Posterior cingulate gyrus (tissue), 11 donors: ENCODE data around the gene ZNF558.

Source experiments
- DNase-seq, 10 donors: peaks; one replicate each; pipeline versions ENCODE4 v3.0.0 to v3.0.0-alpha.2; 2020 to 2021; ENCODE audit warnings: mixed read lengths in 3 of 10
- intact Hi-C: fragments of 100-400 bp; cut with DNase I; formaldehyde crosslinking; loops from one replicate; pipeline ENCODE4 v1.15.1; 2023

ZNF558 gene

DNA sequence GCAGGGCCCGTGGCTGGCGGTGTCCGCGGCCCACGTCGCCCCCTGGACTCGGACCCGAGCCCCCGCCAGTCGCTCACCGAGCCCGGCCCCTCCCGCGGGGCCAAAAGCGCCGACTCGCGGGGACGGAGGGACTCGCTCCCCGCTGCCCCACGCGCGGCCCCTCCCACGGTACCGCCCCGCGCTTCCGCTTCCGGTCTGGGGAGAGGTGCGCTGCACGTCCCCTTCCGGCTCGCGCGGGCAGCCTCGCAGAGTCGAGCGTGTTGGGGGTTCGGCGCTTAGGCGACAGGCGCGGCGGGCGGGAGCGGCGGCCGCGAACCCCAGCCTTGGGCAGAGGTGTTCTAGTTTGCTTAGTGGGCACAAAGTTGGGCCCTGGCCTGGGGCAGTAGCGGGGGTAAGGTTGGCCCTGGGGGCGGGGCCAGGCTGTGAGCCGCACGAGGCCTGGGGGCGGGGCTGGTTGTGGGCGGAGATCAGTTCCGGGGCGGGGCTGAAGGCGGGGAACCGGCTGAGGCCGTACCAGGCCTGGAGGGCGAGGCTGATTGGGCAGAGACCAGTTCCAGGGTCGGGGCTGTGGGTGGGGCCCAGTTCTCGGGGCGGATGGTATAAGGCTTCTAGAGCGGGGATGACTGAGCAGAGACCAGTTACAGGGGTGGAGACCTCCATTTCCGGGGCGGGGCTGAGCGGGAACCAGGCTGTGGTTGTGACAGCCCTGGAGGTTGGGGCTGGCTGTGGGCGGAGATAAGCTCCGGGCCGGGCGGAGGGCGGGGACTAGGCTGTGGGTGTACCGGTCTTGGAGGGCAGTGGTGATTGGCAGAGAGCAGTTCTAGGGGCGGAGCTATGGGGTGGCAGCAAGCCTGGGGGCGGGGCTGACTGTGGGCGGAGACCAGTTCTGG is at the start of gene ZNF558, which contains the start of gene MBD3L1:
ZNF558 (minus strand) TSS at position 173 of the 890 bp plus-strand sequence. CDS start 9,645 bp downstream, outside the sequence.
MBD3L1 (plus strand) TSS at position 246 of the 890 bp plus-strand sequence. CDS start 10,302 bp downstream, outside the sequence.
- DNase-seq: peak; percentile 96 to 100 (median 99)
- intact Hi-C loops: no loop called here

DNA sequence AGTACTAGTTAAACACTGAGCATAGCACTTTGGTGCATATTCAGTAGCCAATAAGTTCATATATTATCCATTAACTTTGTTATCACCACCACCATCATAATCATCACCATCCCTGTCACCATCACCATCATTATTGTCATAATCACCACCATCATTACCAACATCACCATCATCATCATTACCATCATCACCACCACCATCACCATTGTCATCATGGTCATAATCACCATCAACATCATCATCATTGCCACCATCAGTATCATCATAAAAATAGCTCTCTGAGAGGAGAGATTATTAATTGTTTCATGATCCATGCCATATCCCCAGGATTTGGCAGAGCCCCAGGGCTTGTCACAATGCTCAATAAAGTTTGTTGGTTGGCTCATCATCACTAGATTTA is 49.4 kb upstream of the ZNF558 start:
- intact Hi-C loops: no loop called here
- no peak for DNase-seq

DNA sequence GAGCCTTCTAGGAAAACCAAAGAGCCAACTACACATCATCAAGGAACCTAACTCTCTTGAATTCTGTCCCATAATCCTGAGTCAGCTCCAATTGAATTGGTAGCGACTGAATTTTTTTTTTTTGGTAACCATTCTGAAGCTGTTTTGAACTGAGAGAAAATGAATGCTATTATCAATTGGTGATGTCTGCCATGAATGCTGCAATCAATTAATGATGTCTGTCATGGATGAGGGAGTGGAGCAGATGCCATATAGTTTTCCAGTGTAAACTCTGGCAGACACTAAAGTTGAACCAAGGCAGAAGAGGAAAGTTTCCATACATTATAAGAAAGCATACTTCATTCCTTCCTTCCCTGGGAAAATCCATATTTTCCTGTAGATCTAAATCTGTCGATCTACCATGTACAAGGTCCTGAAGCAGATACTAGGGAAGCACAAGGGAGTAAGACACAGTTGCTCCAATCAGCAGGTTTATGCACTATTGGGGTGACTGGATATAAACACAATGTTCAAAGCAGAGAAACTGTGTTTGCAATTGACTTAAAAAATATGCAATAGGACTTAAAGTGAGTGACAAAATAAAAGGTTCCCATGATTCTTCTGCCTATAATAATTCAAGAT is 48.9 kb upstream of the ZNF558 start:
- intact Hi-C loops: no loop called here

DNA sequence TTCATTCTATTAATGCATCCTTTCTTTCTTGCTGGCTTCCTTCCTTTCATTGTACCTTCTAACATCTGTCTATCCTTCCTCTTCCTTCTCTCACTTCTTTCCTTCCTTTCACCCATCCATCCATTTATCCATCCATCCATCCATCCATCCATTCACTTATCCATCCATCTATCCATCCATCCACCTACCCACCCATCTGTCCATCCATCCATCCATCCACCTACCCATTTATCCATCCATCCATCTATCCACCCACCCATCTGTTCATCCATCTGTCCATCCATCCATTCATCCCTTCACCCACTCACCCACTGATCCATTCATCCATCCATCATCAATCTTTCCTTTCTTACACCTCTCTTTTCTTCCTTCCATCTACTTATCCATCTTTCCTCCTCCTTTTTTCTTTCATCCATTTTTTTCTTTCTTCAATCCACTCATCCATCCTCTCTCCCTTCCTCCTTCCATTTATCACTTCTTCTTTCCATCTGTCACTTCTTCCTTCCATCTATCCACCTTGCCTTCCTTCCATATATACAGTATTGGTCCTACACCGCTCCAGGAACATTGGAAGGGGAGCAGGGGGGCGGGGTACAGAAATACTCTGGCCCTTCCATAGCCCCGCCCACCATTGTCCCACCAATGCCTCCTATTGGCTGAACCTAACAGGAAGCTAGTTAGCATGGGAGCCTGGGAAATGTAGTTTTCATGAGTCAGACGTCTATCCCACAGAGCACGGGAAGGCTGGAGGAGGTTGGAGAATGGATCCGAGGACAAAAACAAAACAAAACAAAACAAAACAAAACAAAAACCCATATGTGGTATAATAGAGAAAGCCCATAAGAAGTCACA is 46.0 kb upstream of the ZNF558 start:
- intact Hi-C loops: no loop called here
- no peak for DNase-seq

More for the DNA sequence above, 48.9 kb upstream of the ZNF558 start:
- DNase-seq: no peak

DNA sequence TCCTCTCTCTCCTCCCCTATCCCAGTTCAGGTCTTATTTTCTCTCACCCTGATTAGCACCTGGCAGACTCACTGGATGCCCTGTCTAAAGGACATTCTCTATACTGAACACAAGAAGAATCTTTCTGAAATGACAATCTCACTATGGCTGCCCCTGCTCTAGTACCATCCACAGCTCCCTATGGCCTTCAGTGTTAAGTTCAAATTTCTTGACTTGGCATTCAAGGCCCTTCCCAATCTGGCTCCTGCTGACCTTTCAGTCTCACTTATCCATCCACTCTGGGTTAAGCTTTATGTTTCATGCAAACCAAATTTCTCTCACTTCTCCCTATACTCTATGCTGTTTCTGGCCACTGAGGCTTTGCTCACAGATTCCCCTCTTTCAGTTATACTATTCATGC is 34.2 kb upstream of the ZNF558 start:
- intact Hi-C loops: no loop called here
- DNase-seq: no peak

DNA sequence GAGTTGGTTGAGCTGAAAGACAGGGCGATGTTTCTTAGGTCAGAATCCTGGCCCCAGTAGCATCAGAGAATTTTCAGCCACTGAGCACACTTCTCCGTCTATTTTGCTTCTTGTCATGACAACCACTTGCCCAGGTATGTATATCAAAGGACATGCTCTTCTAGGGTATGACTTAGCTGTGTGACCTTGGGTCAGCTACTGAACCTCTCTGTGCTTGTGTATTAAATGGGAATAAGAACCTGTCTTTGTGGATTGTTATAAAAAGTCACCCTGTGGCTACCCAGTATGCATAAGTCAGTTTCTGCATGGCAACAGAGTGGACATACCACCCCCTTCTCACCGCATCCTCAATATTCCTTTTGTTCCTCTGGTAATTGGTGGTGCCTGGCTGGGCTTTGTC is 26.2 kb upstream of the ZNF558 start:
- DNase-seq: no peak
- intact Hi-C loops: no loop called here

DNA sequence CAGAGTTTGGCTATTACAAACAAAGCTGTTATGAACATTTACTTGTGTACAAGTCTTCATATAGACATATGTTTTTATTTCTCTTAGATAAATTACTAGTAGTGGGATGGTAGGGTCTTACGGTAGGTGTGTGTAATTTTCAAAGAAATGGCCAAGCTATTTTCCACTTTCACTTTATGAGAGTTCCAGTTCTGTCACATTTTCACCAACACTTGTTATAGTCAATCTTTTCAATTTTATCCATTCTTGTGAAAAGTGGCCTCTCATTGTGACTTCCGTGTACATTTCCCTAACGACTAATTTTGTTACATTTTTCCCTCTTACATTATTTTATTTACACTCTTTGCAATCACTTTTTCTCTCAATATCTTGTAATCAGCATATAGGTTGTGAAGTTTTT is 18.4 kb upstream of the ZNF558 start:
- DNase-seq: no peak
- intact Hi-C loops: no loop called here

DNA sequence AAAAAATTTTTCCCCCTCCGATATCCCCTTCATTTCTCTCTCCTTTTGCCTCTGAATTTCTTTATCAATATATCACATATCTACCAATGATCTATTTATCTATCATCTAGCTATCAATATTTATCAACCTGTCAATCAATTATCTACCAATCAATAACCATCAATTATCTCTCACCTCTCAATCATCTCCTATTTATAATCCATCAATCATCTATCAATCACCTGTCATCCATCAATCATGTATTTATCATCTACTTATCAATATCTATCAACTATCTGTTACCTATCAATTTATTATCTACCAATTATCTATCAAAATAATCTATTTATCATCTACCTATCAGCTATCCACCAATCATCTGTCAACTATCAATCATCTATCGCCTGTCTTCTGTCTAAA is 17.1 kb upstream of the ZNF558 start:
- DNase-seq: no peak
- intact Hi-C loops: no loop called here

DNA sequence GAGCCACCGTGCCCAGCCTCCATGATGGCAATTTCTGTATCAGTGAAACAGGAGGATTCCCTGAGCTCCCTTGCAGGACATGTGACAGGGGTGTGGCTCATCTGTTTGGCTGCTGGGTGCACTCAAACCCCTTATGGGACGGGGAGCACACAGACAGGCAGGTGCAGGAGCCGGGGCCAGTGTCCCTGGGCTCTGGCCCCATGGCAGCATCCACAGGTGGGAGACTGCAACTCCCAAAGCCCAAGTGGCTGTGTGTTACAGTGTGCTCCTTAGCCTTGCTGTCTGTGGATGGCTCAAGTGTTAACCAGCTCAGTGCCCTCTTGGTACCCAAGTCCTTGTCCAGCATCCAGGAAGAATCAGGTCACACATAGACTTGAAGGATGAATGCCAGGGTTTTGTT is 14.7 kb upstream of the ZNF558 start:
- DNase-seq: no peak
- intact Hi-C loops: no loop called here

DNA sequence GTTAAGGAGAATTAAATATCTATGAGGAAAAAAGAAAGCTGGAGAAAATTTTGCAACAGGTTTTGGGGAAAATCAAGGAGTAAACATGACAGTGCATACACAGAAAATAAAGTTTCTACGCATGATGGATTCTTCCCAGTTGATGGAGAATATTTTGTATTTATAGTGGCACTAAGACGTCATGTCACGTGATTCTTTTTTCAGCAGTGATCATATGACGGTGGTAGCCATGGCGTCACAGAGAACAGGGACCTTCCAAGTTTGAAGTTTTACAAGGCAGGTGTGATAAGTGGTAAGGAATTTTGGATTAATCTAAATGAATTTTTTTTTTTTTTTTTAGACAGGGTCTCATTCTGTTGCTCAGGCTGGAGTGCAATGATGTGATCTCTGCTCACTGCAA is 8.6 kb upstream of the ZNF558 start:
- intact Hi-C loops: no loop called here
- DNase-seq: no peak

DNA sequence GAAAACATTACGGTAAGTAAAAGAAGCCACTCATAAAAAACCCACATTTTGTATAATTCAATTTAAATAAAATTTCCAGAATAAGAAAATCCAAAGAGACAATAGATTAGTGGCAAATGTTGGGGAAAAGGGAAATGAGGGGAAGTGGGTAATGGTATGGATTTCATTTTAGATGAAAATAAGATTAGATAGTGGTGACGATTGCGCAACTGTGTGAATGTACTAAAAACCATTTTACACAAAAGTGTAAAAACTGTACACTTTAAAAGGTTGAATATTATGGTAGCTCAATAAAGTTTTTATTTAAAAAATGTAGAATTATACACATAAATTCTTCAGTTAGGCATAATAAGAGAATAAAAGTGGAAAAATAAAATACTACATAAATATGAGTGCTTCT is 3.8 kb upstream of the ZNF558 start:
- no peak for DNase-seq
- intact Hi-C loops: no loop called here

DNA sequence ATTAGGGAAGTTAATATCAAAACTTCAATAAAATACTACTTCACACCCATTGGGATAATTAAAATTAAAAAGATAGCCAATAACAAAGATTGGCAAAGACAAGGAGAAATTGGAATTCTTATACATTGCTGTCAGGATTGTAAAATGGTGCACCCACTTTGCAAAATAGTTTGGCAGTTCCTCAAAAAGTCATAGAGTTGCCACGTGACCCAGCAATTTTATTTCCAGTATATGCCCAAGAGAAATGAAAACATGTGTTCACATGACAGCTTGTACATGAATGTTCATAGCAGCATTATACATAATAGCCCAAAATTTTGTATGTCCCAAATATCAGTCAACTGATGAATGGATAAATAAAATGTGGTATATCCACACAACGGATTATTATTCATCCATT is 3.3 kb upstream of the ZNF558 start:
- intact Hi-C loops: no loop called here
- DNase-seq: no peak

DNA sequence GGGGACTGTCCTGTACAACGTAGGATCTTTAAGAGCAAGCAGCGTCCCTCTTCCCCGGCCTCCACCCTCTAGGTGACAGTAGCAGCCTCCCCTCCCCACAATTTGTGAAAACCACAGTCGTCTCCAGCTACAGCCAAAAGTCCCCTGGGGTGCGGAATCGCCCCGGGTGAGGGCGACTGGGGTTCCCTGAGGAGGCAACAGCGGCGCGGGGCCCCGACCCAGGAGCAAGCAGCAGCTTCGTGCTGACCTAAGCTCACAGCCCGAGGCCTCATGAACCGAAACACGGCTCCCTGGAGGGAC is 322 bp downstream of the ZNF558 start:
- intact Hi-C loops: no loop called here
- DNase-seq: no peak

DNA sequence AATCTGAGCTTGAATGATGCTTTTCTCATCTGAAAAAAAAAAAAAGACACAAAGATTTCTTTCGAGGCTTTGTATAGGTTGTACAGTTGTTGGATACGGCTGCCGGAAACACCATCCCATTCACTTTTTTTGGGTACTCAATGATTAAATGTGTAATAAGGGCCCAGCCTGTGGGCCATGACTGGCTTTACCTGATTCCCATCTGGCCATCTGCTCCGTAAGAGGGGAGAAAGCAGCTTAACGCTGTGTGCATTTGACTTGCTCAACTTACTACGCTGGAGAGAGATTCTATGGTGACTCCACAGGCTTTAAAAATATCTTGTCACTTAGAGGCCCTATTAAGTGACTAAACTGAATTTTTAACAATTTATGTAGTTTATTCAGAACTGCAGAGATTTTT is 731 bp downstream of the ZNF558 start:
- DNase-seq: no peak
- intact Hi-C loops: no loop called here

DNA sequence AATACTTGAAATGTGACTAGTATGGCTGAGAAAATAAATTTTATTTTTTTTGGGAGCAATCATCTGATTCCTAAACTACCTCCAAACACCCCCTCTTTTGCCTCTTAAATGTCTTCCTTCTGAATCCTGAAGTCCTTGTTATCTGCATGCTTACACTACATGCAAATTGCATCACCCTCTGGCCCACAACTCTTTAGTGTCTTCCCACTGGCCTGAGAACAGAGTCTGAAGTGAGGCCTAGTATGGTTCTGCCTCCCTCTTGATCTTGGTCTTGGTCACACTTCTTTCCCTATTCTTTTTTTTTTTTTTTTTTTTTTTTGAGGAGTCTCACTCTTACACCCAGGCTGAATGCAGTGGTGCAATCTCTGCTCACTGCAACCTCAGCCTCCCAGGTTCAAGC is 4.8 kb downstream of the ZNF558 start:
- intact Hi-C loops: no loop called here

DNA sequence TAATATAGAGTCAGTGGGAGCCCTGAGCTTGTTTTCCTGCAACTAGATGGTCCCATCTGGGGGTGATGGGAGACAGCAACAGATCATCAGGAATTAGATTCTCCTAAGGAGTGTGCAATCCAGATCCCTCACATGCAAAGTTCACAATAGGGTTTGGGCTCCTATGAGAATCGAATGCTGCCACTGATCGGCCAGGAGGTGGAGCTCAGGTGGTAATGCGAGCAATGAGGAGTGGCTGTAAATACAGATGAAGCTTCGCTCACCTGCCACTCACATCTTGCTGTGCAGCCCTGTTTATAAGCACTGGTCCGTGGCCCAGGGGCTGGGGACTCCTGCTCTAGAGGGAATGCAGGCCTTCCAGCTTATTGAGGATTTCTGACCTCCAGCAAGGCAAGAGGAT is 5.7 kb downstream of the ZNF558 start:
- no peak for DNase-seq
- intact Hi-C loops: no loop called here

More for the DNA sequence above, 4.8 kb downstream of the ZNF558 start:
- DNase-seq: no peak

DNA sequence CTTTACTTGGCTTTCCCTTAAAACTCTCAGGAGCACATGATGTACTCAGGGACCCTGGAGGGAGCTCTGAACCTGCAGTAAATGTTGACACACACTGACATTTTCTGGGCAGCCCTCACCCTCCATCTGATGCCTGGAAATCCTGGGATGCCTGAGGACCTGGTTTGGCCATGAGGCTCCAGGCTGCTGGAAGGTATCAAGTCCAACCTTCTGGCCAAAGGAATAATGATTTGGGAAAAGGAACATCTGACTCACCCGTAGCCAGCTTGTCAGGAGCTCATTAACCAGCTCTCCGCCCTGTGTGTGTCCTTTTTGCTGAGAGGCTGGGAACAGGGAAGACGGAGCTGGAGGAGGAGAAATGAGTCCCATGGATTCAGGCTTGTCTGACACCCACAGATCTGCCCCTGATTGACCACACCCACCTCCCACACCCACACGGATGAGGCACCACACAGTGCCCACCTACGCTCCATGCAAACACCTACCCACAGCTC is 10.3 kb downstream of the ZNF558 start:
- DNase-seq: no peak
- intact Hi-C loops: no loop called here

DNA sequence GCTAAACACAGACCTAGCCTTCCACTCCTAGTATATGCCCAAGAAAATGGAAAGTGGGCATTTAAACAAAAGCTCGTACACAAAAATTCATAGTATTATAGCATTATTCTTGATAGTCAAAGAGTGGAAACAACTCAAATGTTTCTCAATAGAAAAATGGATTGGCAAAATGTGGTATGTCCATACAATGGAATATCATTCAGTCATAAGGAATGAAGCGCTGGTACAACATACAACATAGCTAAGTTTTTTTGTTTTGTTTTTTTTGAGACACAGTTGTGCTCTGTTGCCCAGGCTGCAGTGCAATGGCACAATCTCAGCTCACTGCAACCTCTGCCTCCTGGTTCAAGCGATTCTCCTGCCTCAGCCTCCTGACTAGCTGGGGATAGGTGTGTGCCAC is 11.9 kb downstream of the ZNF558 start:
- intact Hi-C loops: no loop called here
- no peak for DNase-seq

DNA sequence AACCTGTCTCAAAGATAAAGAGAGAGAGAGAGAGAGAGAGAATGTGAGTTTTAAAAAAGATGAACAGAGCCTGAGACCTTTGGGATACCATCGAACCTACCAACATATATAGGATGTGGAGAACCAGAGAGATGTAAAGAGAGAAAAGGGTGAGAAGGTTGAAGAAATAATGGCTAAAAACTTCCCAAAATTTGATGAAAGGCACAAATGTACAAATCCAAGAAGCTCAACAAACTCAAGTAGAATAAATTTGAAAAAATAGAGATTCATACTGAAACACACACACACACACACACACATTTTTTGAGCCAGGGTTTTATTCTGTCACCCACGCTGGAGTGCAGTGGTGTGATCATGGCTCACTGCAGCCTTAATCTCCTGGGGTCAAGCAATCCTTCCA is 16.3 kb downstream of the ZNF558 start:
- intact Hi-C loops: no loop called here
- no peak for DNase-seq

DNA sequence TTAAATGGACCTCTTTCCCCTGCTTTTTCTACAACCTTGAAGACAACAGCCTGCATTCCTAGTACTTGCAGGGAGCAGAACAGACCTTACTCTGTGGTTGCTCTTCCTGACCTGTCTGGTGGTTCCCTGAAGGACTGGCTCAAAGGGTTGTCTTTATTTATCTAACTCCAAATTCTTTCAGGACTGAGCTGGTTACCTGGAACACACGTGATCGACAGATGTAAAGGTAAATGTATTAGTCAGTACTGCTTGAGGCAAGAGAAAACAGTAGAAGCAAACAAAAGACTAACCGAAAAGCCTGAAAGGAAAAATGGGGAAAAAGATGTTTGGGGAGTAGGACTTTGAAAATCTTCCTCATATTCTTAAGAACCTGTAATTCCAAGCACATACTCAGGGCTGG is 17.9 kb downstream of the ZNF558 start:
- no peak for DNase-seq
- intact Hi-C loops: no loop called here
